Measurements from ENCODE around the gene PDE4B. TPM values are rescaled to one million over a fixed set of nuclear protein-coding genes. Genes with fewer than 3 reads are reported as not detected.

The PDE4B gene
- total RNA-seq, 2 donors from 2014 or later = 1.6 to 12.2 TPM

DNA sequence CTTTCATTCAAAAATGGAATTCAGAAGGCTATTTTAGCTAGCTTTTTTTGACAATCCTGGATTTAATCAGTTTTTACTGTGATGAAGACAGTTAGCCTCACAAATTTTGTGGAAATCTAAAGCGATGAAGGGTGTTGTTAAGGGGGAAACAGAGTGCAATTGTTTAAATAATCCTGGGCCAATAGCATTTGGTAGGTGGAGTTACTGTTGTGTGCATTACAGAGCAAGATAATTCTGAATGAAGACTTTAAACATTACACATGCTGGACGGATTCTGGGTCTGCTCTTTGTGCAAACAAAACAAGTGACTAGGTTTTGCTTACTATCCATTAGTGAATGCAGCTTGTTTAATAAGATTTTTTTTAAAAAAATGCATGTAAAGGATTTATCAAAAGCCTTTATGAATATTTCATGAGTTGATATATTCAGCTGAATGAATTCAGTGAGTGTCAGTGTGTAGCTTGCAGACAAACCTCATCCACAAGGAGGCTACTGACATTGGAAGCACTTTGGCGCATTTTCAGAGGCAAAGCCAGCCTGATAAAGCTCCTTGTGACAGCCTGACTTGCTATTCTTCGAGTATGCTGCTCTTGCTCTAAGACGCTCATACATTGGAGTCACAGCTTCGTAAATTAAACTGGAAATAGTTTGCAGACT, 199.6 kb downstream of the PDE4B start:
- ATAC-seq = no peak
- no peaks in the 10 kb centered on the region for H3K9me3 ChIP-seq
- H3K27ac ChIP-seq = no peak overlapping the region
- H3K27me3 ChIP-seq = no peaks in the 10 kb centered on the region
- no peak for TF ChIP-seq POLR2A (IDR thresholded peaks at IDR 0.05)
- TF ChIP-seq, protein P1, sequence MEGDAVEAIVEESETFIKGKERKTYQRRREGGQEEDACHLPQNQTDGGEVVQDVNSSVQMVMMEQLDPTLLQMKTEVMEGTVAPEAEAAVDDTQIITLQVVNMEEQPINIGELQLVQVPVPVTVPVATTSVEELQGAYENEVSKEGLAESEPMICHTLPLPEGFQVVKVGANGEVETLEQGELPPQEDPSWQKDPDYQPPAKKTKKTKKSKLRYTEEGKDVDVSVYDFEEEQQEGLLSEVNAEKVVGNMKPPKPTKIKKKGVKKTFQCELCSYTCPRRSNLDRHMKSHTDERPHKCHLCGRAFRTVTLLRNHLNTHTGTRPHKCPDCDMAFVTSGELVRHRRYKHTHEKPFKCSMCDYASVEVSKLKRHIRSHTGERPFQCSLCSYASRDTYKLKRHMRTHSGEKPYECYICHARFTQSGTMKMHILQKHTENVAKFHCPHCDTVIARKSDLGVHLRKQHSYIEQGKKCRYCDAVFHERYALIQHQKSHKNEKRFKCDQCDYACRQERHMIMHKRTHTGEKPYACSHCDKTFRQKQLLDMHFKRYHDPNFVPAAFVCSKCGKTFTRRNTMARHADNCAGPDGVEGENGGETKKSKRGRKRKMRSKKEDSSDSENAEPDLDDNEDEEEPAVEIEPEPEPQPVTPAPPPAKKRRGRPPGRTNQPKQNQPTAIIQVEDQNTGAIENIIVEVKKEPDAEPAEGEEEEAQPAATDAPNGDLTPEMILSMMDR (IDR thresholded peaks at IDR 0.05) = no peak
- intact Hi-C loops (cut with DNase I) = no loop called here
- WGBS, 2 donors = 25 to 42% methylated on average over 6 of the region's 6 CpGs
- no peak for DNase-seq
- no peaks in the 10 kb centered on the region for H3K4me1 ChIP-seq
- H3K36me3 ChIP-seq (replicated peaks in 1 of 2; ENCODE audit: insufficient read depth in 1 of 2, low read depth in 2 of 2) = no peaks in the 10 kb centered on the region
- H3K4me3 ChIP-seq = no peak overlapping the region

DNA sequence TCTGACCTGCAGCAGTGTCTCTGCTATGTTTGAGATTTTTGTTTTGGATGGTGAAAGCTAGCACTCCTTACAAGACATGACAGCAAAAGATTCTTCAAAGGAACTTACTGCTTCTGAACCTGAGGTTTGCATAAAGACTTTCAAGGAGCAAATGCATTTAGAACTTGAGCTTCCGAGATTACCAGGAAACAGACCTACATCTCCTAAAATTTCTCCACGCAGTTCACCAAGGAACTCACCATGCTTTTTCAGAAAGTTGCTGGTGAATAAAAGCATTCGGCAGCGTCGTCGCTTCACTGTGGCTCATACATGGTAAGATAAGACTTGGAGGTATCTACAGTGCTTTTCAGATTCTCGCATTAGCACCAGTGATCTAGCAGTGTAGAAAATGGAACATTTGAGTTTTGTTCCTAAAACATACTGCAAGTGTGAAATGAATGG, 200.2 kb downstream of the PDE4B start:
- intact Hi-C loops (cut with DNase I) = no loop called here
- WGBS, 2 donors = 74 to 77% methylated on average over 7 of the region's 7 CpGs
- Histone ChIP-seq H3K27ac (no peak overlapping the region), H3K27me3 (no peaks in the 10 kb centered on the region), H3K9me3 (no peaks in the 10 kb centered on the region), H3K36me3 (replicated peaks in 1 of 2; ENCODE audit: insufficient read depth in 1 of 2, low read depth in 2 of 2) (no peaks in the 10 kb centered on the region), H3K4me3 (no peak overlapping the region), H3K4me1 (no peaks in the 10 kb centered on the region)
- ATAC-seq (no peak), DNase-seq (no peak)
- TF ChIP-seq POLR2A (IDR thresholded peaks at IDR 0.05) = no peak
- TF ChIP-seq, protein P1 (IDR thresholded peaks at IDR 0.05) = no peak

- no peak overlapping the region for H3K4me3 ChIP-seq
- no peak overlapping the region for H3K27ac ChIP-seq
- no peaks in the 10 kb centered on the region for H3K36me3 ChIP-seq (replicated peaks in 1 of 2; ENCODE audit: insufficient read depth in 1 of 2, low read depth in 2 of 2)
- WGBS, 2 donors = 56 to 57% methylated on average over 2 of the region's 2 CpGs
- no peak for TF ChIP-seq POLR2A (IDR thresholded peaks at IDR 0.05)
- TF ChIP-seq, protein P1 (IDR thresholded peaks at IDR 0.05) = no peak
- DNase-seq = no peak
- intact Hi-C loops (cut with DNase I) = no loop called here
- H3K27me3 ChIP-seq = no peaks in the 10 kb centered on the region
- ATAC-seq = no peak
- no peaks in the 10 kb centered on the region for H3K9me3 ChIP-seq
- H3K4me1 ChIP-seq = no peaks in the 10 kb centered on the region
Observed at GRCh38 chr1:65994223-65994622, 201.5 kb downstream of the PDE4B start.

DNA sequence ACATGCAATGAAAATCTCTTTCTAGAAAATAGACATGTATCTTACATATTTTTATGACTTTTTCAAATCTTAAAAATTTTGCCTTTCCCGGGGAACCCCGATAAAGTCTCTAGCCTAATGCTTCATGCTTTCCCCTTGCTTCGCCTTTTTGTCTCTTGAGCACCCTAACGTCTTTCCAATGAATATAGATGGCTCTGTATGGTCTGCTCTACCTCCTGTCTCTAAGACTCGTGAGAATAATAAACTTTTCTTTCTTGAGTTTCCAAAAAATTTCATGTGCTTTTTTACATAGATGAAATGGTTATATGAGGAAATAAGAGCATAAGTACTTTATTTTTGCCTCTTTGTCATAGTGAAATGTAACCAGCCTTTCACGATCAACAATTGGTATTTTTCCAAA, 202.6 kb downstream of the PDE4B start:
- Histone ChIP-seq H3K9me3 (no peaks in the 10 kb centered on the region), H3K4me1 (no peaks in the 10 kb centered on the region), H3K4me3 (no peak overlapping the region), H3K27ac (no peak overlapping the region), H3K27me3 (no peaks in the 10 kb centered on the region), H3K36me3 (replicated peaks in 1 of 2; ENCODE audit: insufficient read depth in 1 of 2, low read depth in 2 of 2) (no peaks in the 10 kb centered on the region)
- DNase-seq (no peak), ATAC-seq (no peak)
- TF ChIP-seq, protein P1 (IDR thresholded peaks at IDR 0.05) = no peak
- no peak for TF ChIP-seq POLR2A (IDR thresholded peaks at IDR 0.05)
- 43 to 60% methylated on average over 6 of the region's 6 CpGs for WGBS, 2 donors
- intact Hi-C loops (cut with DNase I) = no loop called here

- no peak overlapping the region for H3K27ac ChIP-seq
- H3K9me3 ChIP-seq = no peaks in the 10 kb centered on the region
- no peaks in the 10 kb centered on the region for H3K36me3 ChIP-seq (replicated peaks in 1 of 2; ENCODE audit: insufficient read depth in 1 of 2, low read depth in 2 of 2)
- no peak for ATAC-seq
- no peaks in the 10 kb centered on the region for H3K4me1 ChIP-seq
- no peak overlapping the region for H3K4me3 ChIP-seq
- DNase-seq = no peak
- H3K27me3 ChIP-seq = no peaks in the 10 kb centered on the region
- intact Hi-C loops (cut with DNase I) = no loop called here
- TF ChIP-seq POLR2A (IDR thresholded peaks at IDR 0.05) = no peak
- TF ChIP-seq, protein P1 (IDR thresholded peaks at IDR 0.05) = no peak
Observed at GRCh38 chr1:65995928-65996327, 203.2 kb downstream of the PDE4B start.

Measured in body of pancreas (tissue), 4 donors.